GM12878 (cell line): ENCODE results near the gene CELSR1. TPM values are rescaled to one million over a fixed set of nuclear protein-coding genes. Genes with fewer than 3 reads are reported as not detected.

Source experiments
- ATAC-seq: fragments of 200-7000 bp; cut with Tn5 transposase; 3 replicates; pipeline ENCODE4 v1.9.1; 2020; ENCODE audit warnings: mild to moderate bottlenecking, moderate library complexity
- BruUV-seq: library from RNA; stranded (reverse); fragments of 400-500 nt; replicated peaks from 2 replicates; lab custom pipeline; 2021; lab: Mats Ljungman, UMichigan
- CTCF ChIA-PET: fragments of 300-600 bp; sonication (Branson Sonifier 250); formaldehyde crosslinking; extraction: SDS; loops from one replicate; lab custom pipeline; 2021; ENCODE audit warnings: inconsistent platforms; lab: Yijun Ruan, JAX
- POLR2A ChIA-PET: fragments of 350-600 bp; formaldehyde crosslinking; extraction: SDS; loops from one replicate; lab custom pipeline; 2021; ENCODE audit warnings: inconsistent platforms; lab: Charles Lee
- RAD21 ChIA-PET: fragments of 300-600 bp; sonication (Branson Sonifier 250); formaldehyde crosslinking; loops from one replicate; lab custom pipeline; 2023; ENCODE audit warnings: antibody characterized with exemption; ENCODE audit not compliant: unreplicated experiment; lab: Charles Lee
- SMC1A ChIA-PET: fragments of 300-600 bp; sonication (Branson Sonifier 250); formaldehyde crosslinking; loops from one replicate; lab custom pipeline; 2023; ENCODE audit not compliant: unreplicated experiment, uncharacterized antibody; lab: Charles Lee
- DNase-seq: peaks from one replicate; pipeline ENCODE4 v3.0.0-alpha.2; 2011; ENCODE audit warnings: low read depth, low spot score
- FAIRE-seq: peaks from 3 replicates; lab custom pipeline; 2011; peaks lifted over from hg19 to GRCh38; lab: Jason Lieb, UNC
- H2AFZ ChIP-seq: 2 replicates; pipeline ENCODE4 v1.6.0; 2011; ENCODE audit warnings: low read depth, low read length, control low read depth; ENCODE audit not compliant: control insufficient read depth
- H3K27ac ChIP-seq: 2 replicates; pipeline ENCODE4 v1.5.1; 2011; ENCODE audit warnings: control low read depth; ENCODE audit not compliant: control insufficient read depth, insufficient read depth
- H3K27me3 ChIP-seq, 2 experiments: replicated peaks in 1 of 2; 2 replicates each; pipeline versions ENCODE4 v1.6.0 to v1.6.1; 2011; ENCODE audit warnings: low read length in 1 of 2; ENCODE audit not compliant: control insufficient read depth in 2 of 2, insufficient read depth in 2 of 2
- H3K36me3 ChIP-seq, 2 experiments: 2 replicates each; pipeline ENCODE4 v1.5.1; 2011; ENCODE audit warnings: low read length in 1 of 2; ENCODE audit not compliant: control insufficient read depth in 2 of 2, insufficient read depth in 2 of 2
- H3K4me1 ChIP-seq: 2 replicates; pipeline ENCODE4 v1.6.1; 2011; ENCODE audit warnings: mild to moderate bottlenecking, low read length, moderate library complexity, mixed read lengths; ENCODE audit not compliant: control insufficient read depth, insufficient read depth
- H3K4me2 ChIP-seq: 2 replicates; pipeline ENCODE4 v1.6.0; 2011; ENCODE audit warnings: control low read depth; ENCODE audit not compliant: control insufficient read depth, insufficient read depth
- H3K4me3 ChIP-seq: fragments of 200-600 bp; sonication (generic); 2 replicates; pipeline ENCODE4 v1.5.1; 2016
- H3K79me2 ChIP-seq: 2 replicates; pipeline ENCODE4 v1.6.0; 2011; ENCODE audit warnings: low read length; ENCODE audit not compliant: control insufficient read depth, insufficient read depth
- H3K9ac ChIP-seq: 2 replicates; pipeline ENCODE4 v1.8.0; 2011; ENCODE audit warnings: low read length, control low read depth, mixed read lengths; ENCODE audit not compliant: control insufficient read depth, insufficient read depth
- H3K9me3 ChIP-seq: replicated peaks from 3 replicates; pipeline ENCODE4 v1.5.1; 2011; ENCODE audit warnings: mild to moderate bottlenecking, low read length; ENCODE audit not compliant: control insufficient read depth, insufficient read depth
- H4K20me1 ChIP-seq: 2 replicates; pipeline ENCODE4 v1.6.0; 2011; ENCODE audit not compliant: control insufficient read depth, insufficient read depth
- BCL11A ChIP-seq: IDR thresholded peaks from 2 replicates; pipeline ENCODE4 v1.6.1; 2011; ENCODE audit warnings: low read depth, low read length
- ZNF217 ChIP-seq: fragments of 450-650 bp; IDR thresholded peaks from 2 replicates; pipeline ENCODE4 v1.6.1; 2017; ENCODE audit warnings: antibody characterized with exemption, mild to moderate bottlenecking
- ZNF622 ChIP-seq: fragments of 450-650 bp; IDR thresholded peaks from 2 replicates; pipeline ENCODE4 v1.6.1; 2017; ENCODE audit warnings: mild to moderate bottlenecking, inconsistent platforms
- WGBS: methylation state at CpG from one replicate; pipeline ENCODE4 v1.1.6; 2016; ENCODE audit warnings: low lambda C conversion rate; ENCODE audit not compliant: insufficient replicate concordance, insufficient coverage; ENCODE audit errors: missing lambda C conversion rate; 5-methylcytosine and 5-hydroxymethylcytosine counted together
- in situ Hi-C: fragments of 300-500 bp; cut with MboI; formaldehyde crosslinking; loops from 9 replicates; pipeline ENCODE4 v1.14.3; 2018; ENCODE audit warnings: mixed read lengths
- intact Hi-C: fragments of 100-400 bp; cut with micrococcal nuclease; formaldehyde crosslinking; loops from one replicate; pipeline ENCODE4 v1.14.2; 2022; ENCODE audit not compliant: unreplicated experiment
- polyA plus RNA-seq, 11 experiments: library from polyadenylated mRNA; depleted of rRNA in 4 of 11; unstranded in 6 of 11; stranded (reverse) in 5 of 11; fragments of >200 nt; fragmentation: Nextera tagmentation in 4 of 11; fragmentation: Illumina TruSeq in 1 of 11; extraction: Ambion mirVana in 4 of 11; extraction: Trizol in 1 of 11; gene quantifications; 1 replicate in 1 of 11; 2 replicates in 10 of 11; pipeline versions ENCODE4 v1.2.1 to v1.2.3, GENCODE V29; 2011 to 2016; ENCODE audit warnings: inconsistent platforms in 2 of 11, missing spikeins in 2 of 11, low read depth in 1 of 11
- total RNA-seq, 4 experiments: library from RNA; depleted of rRNA in 3 of 4; stranded (reverse); fragments of >200 nt in 3 of 4; fragmentation: Illumina TruSeq in 1 of 4; extraction: Trizol in 1 of 4; gene quantifications; 2 replicates each; pipeline versions ENCODE4 v1.2.1 to v1.2.3, GENCODE V29; 2013 to 2021
- TF ChIP-seq, protein P1 (sequence below): fragments of 450-650 bp; formaldehyde crosslinking; IDR thresholded peaks from 2 replicates; pipeline ENCODE4 v1.4.0; 2022; ENCODE audit warnings: mild to moderate bottlenecking, moderate library complexity

Gene CELSR1
- total and polyA plus RNA-seq, 10 of the 15 experiments (the other 5 are each of a cell fraction or from before 2014, with no cell fraction given), result 0.05 to 1.7 (median 0.35) TPM; not detected in 2

DNA sequence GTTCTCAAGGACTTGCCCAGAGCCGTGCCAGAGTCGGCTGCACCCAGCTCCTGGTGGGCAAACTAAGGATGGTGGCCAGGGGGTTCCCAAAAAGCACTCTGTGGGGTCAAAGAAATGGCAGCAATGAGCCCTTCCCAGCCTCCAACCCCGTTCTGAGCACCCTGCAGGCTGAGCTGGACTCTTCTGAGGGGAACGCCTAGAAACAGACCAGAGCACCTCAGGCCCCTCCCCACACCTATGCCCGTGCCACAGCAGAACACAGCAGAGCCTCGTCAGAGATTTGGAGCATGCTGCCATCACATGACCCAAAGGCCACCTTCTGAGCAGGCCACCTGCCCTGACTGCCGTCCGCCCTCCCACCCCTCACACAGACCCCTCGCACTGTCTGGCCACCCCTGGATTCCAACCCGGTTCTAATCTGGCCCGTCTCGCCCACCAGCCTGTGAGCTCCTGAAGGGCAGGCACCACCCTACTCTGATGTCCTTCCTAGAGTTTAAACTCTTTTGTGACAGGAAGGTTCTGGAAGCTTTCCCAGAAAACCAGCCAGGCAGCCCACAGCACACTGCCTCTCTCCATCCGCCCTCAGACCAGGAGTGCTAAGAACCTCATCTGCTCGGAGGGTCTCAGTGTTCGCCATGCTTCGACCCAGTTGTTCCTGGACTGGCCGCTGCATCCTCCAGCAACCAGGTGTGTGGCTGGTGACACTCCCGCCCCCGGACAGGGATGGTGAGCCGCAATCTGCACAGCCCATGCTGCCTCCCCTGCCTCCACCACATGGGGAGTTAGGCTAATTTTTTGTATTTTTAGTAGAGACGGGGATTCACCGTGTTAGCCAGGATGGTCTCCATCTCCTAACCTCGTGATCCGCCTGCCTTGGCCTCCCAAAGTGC lies 97.6 kb downstream of the CELSR1 start:
- POLR2A ChIA-PET, result no interaction called here
- ATAC-seq (no peak; the same call in 2 of the 3 replicates), FAIRE-seq (no peak)

More for the DNA sequence above, 97.6 kb downstream of the CELSR1 start:
- ChIA-PET SMC1A (no interaction called here), RAD21 (no interaction called here), CTCF (interaction anchor here (0.8 kb wide), 1 partner anchor 102 kb away, joined by 3 read pairs; no protein-coding TSS in a partner anchor)
- H3K4me3 ChIP-seq, result no peak overlapping the region
- DNase-seq, result no peak
- H3K9ac ChIP-seq, result no peak overlapping the region
- no peak overlapping the region for H3K27ac ChIP-seq
- WGBS, result 42% methylated on average over 24 of the region's 24 CpGs
- no peaks in the 10 kb centered on the region for H3K36me3 ChIP-seq
- no peaks in the 10 kb centered on the region for H4K20me1 ChIP-seq
- no peaks in the 10 kb centered on the region; a peak in 1 of 4 replicates for H3K27me3 ChIP-seq
- H2AFZ ChIP-seq, result no peak overlapping the region
- TF ChIP-seq BCL11A (no peak), ZNF217 (no peak), ZNF622 (no peak)
- TF ChIP-seq, protein P1, sequence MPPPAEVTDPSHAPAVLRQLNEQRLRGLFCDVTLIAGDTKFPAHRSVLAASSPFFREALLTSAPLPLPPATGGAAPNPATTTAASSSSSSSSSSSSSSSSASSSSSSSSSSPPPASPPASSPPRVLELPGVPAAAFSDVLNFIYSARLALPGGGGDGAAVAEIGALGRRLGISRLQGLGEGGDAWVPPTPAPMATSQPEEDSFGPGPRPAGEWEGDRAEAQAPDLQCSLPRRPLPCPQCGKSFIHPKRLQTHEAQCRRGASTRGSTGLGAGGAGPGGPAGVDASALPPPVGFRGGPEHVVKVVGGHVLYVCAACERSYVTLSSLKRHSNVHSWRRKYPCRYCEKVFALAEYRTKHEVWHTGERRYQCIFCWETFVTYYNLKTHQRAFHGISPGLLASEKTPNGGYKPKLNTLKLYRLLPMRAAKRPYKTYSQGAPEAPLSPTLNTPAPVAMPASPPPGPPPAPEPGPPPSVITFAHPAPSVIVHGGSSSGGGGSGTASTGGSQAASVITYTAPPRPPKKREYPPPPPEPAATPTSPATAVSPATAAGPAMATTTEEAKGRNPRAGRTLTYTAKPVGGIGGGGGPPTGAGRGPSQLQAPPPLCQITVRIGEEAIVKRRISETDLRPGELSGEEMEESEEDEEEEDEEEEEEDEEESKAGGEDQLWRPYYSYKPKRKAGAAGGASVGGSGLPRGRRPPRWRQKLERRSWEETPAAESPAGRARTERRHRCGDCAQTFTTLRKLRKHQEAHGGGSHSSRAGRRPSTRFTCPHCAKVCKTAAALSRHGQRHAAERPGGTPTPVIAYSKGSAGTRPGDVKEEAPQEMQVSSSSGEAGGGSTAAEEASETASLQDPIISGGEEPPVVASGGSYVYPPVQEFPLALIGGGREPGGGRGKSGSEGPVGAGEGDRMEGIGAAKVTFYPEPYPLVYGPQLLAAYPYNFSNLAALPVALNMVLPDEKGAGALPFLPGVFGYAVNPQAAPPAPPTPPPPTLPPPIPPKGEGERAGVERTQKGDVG (CRISPR knock-in tag), result no peak
- BruUV-seq, result no TSS peak
- in situ Hi-C loops (no loop called here), intact Hi-C loops (no loop called here)
- H3K4me1 ChIP-seq, result no peaks in the 10 kb centered on the region
- no peak overlapping the region for H3K4me2 ChIP-seq
- H3K79me2 ChIP-seq, result no peaks in the 10 kb centered on the region
- H3K9me3 ChIP-seq, result no peaks in the 10 kb centered on the region
